Measurements from ENCODE around the gene ADGRV1.

- TF ChIP-seq, protein P1, sequence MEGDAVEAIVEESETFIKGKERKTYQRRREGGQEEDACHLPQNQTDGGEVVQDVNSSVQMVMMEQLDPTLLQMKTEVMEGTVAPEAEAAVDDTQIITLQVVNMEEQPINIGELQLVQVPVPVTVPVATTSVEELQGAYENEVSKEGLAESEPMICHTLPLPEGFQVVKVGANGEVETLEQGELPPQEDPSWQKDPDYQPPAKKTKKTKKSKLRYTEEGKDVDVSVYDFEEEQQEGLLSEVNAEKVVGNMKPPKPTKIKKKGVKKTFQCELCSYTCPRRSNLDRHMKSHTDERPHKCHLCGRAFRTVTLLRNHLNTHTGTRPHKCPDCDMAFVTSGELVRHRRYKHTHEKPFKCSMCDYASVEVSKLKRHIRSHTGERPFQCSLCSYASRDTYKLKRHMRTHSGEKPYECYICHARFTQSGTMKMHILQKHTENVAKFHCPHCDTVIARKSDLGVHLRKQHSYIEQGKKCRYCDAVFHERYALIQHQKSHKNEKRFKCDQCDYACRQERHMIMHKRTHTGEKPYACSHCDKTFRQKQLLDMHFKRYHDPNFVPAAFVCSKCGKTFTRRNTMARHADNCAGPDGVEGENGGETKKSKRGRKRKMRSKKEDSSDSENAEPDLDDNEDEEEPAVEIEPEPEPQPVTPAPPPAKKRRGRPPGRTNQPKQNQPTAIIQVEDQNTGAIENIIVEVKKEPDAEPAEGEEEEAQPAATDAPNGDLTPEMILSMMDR (IDR thresholded peaks at IDR 0.05): no peak
- no peak for TF ChIP-seq POLR2A (IDR thresholded peaks at IDR 0.05)
Observed at GRCh38 chr5:91135475-91136248, 577.1 kb downstream of the ADGRV1 start.
